GM12878 (cell line): Measurements from ENCODE around the gene GUCY1B1. TPM values are rescaled to one million over a fixed set of nuclear protein-coding genes. Genes with fewer than 3 reads are reported as not detected.

Source experiments
- ATAC-seq: fragments of 200-7000 bp; cut with Tn5 transposase; 3 replicates; pipeline ENCODE4 v1.9.1; 2020; ENCODE audit warnings: mild to moderate bottlenecking, moderate library complexity
- BruUV-seq: library from RNA; stranded (reverse); fragments of 400-500 nt; replicated peaks from 2 replicates; lab custom pipeline; 2021; lab: Mats Ljungman, UMichigan
- CTCF ChIA-PET: fragments of 300-600 bp; sonication (Branson Sonifier 250); formaldehyde crosslinking; extraction: SDS; loops from one replicate; lab custom pipeline; 2021; ENCODE audit warnings: inconsistent platforms; lab: Yijun Ruan, JAX
- POLR2A ChIA-PET: fragments of 350-600 bp; formaldehyde crosslinking; extraction: SDS; loops from one replicate; lab custom pipeline; 2021; ENCODE audit warnings: inconsistent platforms; lab: Charles Lee
- RAD21 ChIA-PET: fragments of 300-600 bp; sonication (Branson Sonifier 250); formaldehyde crosslinking; loops from one replicate; lab custom pipeline; 2023; ENCODE audit warnings: antibody characterized with exemption; ENCODE audit not compliant: unreplicated experiment; lab: Charles Lee
- SMC1A ChIA-PET: fragments of 300-600 bp; sonication (Branson Sonifier 250); formaldehyde crosslinking; loops from one replicate; lab custom pipeline; 2023; ENCODE audit not compliant: unreplicated experiment, uncharacterized antibody; lab: Charles Lee
- DNase-seq: peaks from one replicate; pipeline ENCODE4 v3.0.0-alpha.2; 2011; ENCODE audit warnings: low read depth, low spot score
- FAIRE-seq: peaks from 3 replicates; lab custom pipeline; 2011; peaks lifted over from hg19 to GRCh38; lab: Jason Lieb, UNC
- H2AFZ ChIP-seq: 2 replicates; pipeline ENCODE4 v1.6.0; 2011; ENCODE audit warnings: low read depth, low read length, control low read depth; ENCODE audit not compliant: control insufficient read depth
- H3K27ac ChIP-seq: 2 replicates; pipeline ENCODE4 v1.5.1; 2011; ENCODE audit warnings: control low read depth; ENCODE audit not compliant: control insufficient read depth, insufficient read depth
- H3K27me3 ChIP-seq, 2 experiments: replicated peaks in 1 of 2; 2 replicates each; pipeline versions ENCODE4 v1.6.0 to v1.6.1; 2011; ENCODE audit warnings: low read length in 1 of 2; ENCODE audit not compliant: control insufficient read depth in 2 of 2, insufficient read depth in 2 of 2
- H3K36me3 ChIP-seq, 2 experiments: 2 replicates each; pipeline ENCODE4 v1.5.1; 2011; ENCODE audit warnings: low read length in 1 of 2; ENCODE audit not compliant: control insufficient read depth in 2 of 2, insufficient read depth in 2 of 2
- H3K4me1 ChIP-seq: 2 replicates; pipeline ENCODE4 v1.6.1; 2011; ENCODE audit warnings: mild to moderate bottlenecking, low read length, moderate library complexity, mixed read lengths; ENCODE audit not compliant: control insufficient read depth, insufficient read depth
- H3K4me2 ChIP-seq: 2 replicates; pipeline ENCODE4 v1.6.0; 2011; ENCODE audit warnings: control low read depth; ENCODE audit not compliant: control insufficient read depth, insufficient read depth
- H3K4me3 ChIP-seq: fragments of 200-600 bp; sonication (generic); 2 replicates; pipeline ENCODE4 v1.5.1; 2016
- H3K79me2 ChIP-seq: 2 replicates; pipeline ENCODE4 v1.6.0; 2011; ENCODE audit warnings: low read length; ENCODE audit not compliant: control insufficient read depth, insufficient read depth
- H3K9ac ChIP-seq: 2 replicates; pipeline ENCODE4 v1.8.0; 2011; ENCODE audit warnings: low read length, control low read depth, mixed read lengths; ENCODE audit not compliant: control insufficient read depth, insufficient read depth
- H3K9me3 ChIP-seq: replicated peaks from 3 replicates; pipeline ENCODE4 v1.5.1; 2011; ENCODE audit warnings: mild to moderate bottlenecking, low read length; ENCODE audit not compliant: control insufficient read depth, insufficient read depth
- H4K20me1 ChIP-seq: 2 replicates; pipeline ENCODE4 v1.6.0; 2011; ENCODE audit not compliant: control insufficient read depth, insufficient read depth
- CHD2 ChIP-seq: IDR thresholded peaks from 2 replicates; pipeline ENCODE4 v1.6.1; 2011; ENCODE audit warnings: low read depth, low read length, improper control_type of control experiment, borderline replicate concordance
- EGR1 ChIP-seq, 2 experiments: IDR thresholded peaks; 1 replicate in 1 of 2; 2 replicates in 1 of 2; pipeline ENCODE4 v1.6.1; 2011 to 2012; ENCODE audit warnings: low read depth in 2 of 2, low read length in 2 of 2, borderline replicate concordance in 1 of 2, mild to moderate bottlenecking in 1 of 2, moderate library complexity in 1 of 2
- HDAC2 ChIP-seq: fragments of 200-600 bp; sonication (generic); IDR thresholded peaks from 2 replicates; pipeline ENCODE4 v1.6.1; 2017
- HDAC6 ChIP-seq: fragments of 200-600 bp; sonication (generic); IDR thresholded peaks from one replicate; pipeline ENCODE4 v1.8.0; 2017; ENCODE audit warnings: antibody characterized with exemption; ENCODE audit not compliant: unreplicated experiment
- JUNB ChIP-seq: IDR thresholded peaks from 2 replicates; pipeline ENCODE4 v1.6.1; 2016; ENCODE audit warnings: antibody characterized with exemption, mild to moderate bottlenecking
- NKRF ChIP-seq: fragments of 450-650 bp; conservative IDR thresholded peaks from 2 replicates; pipeline ENCODE4 v1.6.1; 2017; ENCODE audit warnings: mild to moderate bottlenecking, moderate library complexity
- POLR2AphosphoS5 ChIP-seq: IDR thresholded peaks from 2 replicates; pipeline ENCODE4 v1.6.1; 2011; ENCODE audit warnings: mild to moderate bottlenecking, low read length, inconsistent platforms
- SMAD5 ChIP-seq: IDR thresholded peaks from 2 replicates; pipeline ENCODE4 v1.6.1; 2016; ENCODE audit warnings: antibody characterized with exemption, low read depth
- SP1 ChIP-seq: IDR thresholded peaks from one replicate; pipeline ENCODE4 v1.6.1; 2011; ENCODE audit warnings: low read depth, low read length
- ZNF622 ChIP-seq: fragments of 450-650 bp; IDR thresholded peaks from 2 replicates; pipeline ENCODE4 v1.6.1; 2017; ENCODE audit warnings: mild to moderate bottlenecking, inconsistent platforms
- WGBS: methylation state at CpG from one replicate; pipeline ENCODE4 v1.1.6; 2016; ENCODE audit warnings: low lambda C conversion rate; ENCODE audit not compliant: insufficient replicate concordance, insufficient coverage; ENCODE audit errors: missing lambda C conversion rate; 5-methylcytosine and 5-hydroxymethylcytosine counted together
- in situ Hi-C: fragments of 300-500 bp; cut with MboI; formaldehyde crosslinking; loops from 9 replicates; pipeline ENCODE4 v1.14.3; 2018; ENCODE audit warnings: mixed read lengths
- intact Hi-C: fragments of 100-400 bp; cut with micrococcal nuclease; formaldehyde crosslinking; loops from one replicate; pipeline ENCODE4 v1.14.2; 2022; ENCODE audit not compliant: unreplicated experiment
- polyA plus RNA-seq, 11 experiments: library from polyadenylated mRNA; depleted of rRNA in 4 of 11; unstranded in 6 of 11; stranded (reverse) in 5 of 11; fragments of >200 nt; fragmentation: Nextera tagmentation in 4 of 11; fragmentation: Illumina TruSeq in 1 of 11; extraction: Ambion mirVana in 4 of 11; extraction: Trizol in 1 of 11; gene quantifications; 1 replicate in 1 of 11; 2 replicates in 10 of 11; pipeline versions ENCODE4 v1.2.1 to v1.2.3, GENCODE V29; 2011 to 2016; ENCODE audit warnings: inconsistent platforms in 2 of 11, missing spikeins in 2 of 11, low read depth in 1 of 11
- total RNA-seq, 4 experiments: library from RNA; depleted of rRNA in 3 of 4; stranded (reverse); fragments of >200 nt in 3 of 4; fragmentation: Illumina TruSeq in 1 of 4; extraction: Trizol in 1 of 4; gene quantifications; 2 replicates each; pipeline versions ENCODE4 v1.2.1 to v1.2.3, GENCODE V29; 2013 to 2021
- TF ChIP-seq, protein P1 (sequence below): fragments of 450-650 bp; IDR thresholded peaks from 2 replicates; pipeline ENCODE4 v1.6.1; 2017; ENCODE audit warnings: mild to moderate bottlenecking, moderate library complexity

Gene GUCY1B1
- total and polyA plus RNA-seq, 10 of the 15 experiments (the other 5 are each of a cell fraction or from before 2014, with no cell fraction given) = 0.60 to 38.5 (median 1.4) TPM

DNA sequence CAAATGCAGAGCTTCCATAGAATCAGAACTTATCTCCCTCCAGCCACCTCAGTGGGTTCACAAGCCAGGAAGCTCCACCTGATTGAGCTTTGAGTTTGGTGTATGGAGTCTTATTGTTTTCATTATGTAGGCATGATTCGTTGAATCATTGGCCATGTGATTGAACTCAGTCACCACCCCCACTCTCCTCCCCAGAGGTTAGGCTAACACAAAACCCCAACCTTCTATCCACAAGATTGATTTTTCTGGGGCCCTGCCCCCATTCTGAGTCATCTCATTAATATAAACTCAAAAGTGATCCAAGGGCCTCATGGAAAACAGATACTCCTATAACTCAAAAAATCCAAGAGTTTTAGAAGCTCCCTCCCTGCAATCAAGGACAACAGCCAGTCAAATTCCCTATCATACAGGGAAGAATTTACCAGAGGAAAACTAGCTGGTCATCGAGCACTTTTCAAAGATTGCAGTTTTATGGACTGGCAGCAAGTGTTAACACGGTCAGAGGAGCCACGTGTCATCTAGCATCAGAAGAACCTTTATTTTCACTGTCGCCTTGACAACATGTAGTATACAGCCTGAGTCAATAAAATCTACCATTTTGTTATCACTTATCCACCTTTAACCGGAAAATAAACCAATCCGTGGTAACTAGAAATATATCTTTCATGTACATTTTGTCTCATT, 35.9 kb upstream of the GUCY1B1 start:
- Histone ChIP-seq H3K79me2 (no peaks in the 10 kb centered on the region), H3K9me3 (no peaks in the 10 kb centered on the region), H3K4me3 (no peak overlapping the region), H3K27me3 (no peaks in the 10 kb centered on the region), H3K27ac (no peak overlapping the region), H2AFZ (no peak overlapping the region), H3K9ac (no peak overlapping the region), H3K4me1 (no peaks in the 10 kb centered on the region), H3K36me3 (no peaks in the 10 kb centered on the region), H3K4me2 (no peak overlapping the region), H4K20me1 (no peaks in the 10 kb centered on the region)
- FAIRE-seq = no peak
- ChIA-PET SMC1A (interaction anchor here (0.7 to 7.5 kb wide), 12 partner anchors 8 to 94 kb away, joined by 3 to 48 read pairs (median 4); no protein-coding TSS in a partner anchor), POLR2A (interaction anchor here (1.0 to 1.1 kb wide), 2 partner anchors 12 kb away, joined by 3 to 4 read pairs; no protein-coding TSS in a partner anchor), RAD21 (interaction anchor here (0.9 to 1.3 kb wide), 2 partner anchors 13 kb away, joined by 3 to 4 read pairs; no protein-coding TSS in a partner anchor), CTCF (interaction anchor here (1.2 to 3.6 kb wide), 3 partner anchors 12 to 64 kb away, joined by 4 to 16 read pairs (median 4); no protein-coding TSS in a partner anchor)
- in situ Hi-C loops = no loop called here
- 23% methylated on average over 7 of the region's 7 CpGs for WGBS
- no peak for TF ChIP-seq NKRF
- no peak for TF ChIP-seq HDAC6
- no peak for TF ChIP-seq SP1
- no peak for TF ChIP-seq HDAC2
- TF ChIP-seq ZNF622 = no peak
- no peak for TF ChIP-seq JUNB
- no peak for TF ChIP-seq POLR2AphosphoS5
- TF ChIP-seq, protein P1, sequence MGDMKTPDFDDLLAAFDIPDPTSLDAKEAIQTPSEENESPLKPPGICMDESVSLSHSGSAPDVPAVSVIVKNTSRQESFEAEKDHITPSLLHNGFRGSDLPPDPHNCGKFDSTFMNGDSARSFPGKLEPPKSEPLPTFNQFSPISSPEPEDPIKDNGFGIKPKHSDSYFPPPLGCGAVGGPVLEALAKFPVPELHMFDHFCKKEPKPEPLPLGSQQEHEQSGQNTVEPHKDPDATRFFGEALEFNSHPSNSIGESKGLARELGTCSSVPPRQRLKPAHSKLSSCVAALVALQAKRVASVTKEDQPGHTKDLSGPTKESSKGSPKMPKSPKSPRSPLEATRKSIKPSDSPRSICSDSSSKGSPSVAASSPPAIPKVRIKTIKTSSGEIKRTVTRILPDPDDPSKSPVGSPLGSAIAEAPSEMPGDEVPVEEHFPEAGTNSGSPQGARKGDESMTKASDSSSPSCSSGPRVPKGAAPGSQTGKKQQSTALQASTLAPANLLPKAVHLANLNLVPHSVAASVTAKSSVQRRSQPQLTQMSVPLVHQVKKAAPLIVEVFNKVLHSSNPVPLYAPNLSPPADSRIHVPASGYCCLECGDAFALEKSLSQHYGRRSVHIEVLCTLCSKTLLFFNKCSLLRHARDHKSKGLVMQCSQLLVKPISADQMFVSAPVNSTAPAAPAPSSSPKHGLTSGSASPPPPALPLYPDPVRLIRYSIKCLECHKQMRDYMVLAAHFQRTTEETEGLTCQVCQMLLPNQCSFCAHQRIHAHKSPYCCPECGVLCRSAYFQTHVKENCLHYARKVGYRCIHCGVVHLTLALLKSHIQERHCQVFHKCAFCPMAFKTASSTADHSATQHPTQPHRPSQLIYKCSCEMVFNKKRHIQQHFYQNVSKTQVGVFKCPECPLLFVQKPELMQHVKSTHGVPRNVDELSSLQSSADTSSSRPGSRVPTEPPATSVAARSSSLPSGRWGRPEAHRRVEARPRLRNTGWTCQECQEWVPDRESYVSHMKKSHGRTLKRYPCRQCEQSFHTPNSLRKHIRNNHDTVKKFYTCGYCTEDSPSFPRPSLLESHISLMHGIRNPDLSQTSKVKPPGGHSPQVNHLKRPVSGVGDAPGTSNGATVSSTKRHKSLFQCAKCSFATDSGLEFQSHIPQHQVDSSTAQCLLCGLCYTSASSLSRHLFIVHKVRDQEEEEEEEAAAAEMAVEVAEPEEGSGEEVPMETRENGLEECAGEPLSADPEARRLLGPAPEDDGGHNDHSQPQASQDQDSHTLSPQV = no peak
- no peak for TF ChIP-seq CHD2
- TF ChIP-seq SMAD5 = no peak
- TF ChIP-seq EGR1 (IDR thresholded peaks at IDR 0.05; ENCODE audit: borderline replicate concordance in 1 of 2, low read depth in 2 of 2, low read length in 2 of 2) = no peak
- intact Hi-C loops = no loop called here
- no TSS peak for BruUV-seq
- no peak; the same call in 2 of the 3 replicates for ATAC-seq
- no peak for DNase-seq
